Stimulated activated CD4-positive, alpha-beta T cell treated with anti-CD3 and anti-CD28 coated beads, Interleukin-4, amount 100 ng/mL, for 1 hour (primary cell): ENCODE measurements around the gene BNIP3.
"Not testable (repeated sequence)": the region's sequence is repeated elsewhere in the genome, so short reads cannot be mapped to it uniquely, and the experiment has no call there.

Experiments used
- DNase-seq: peaks from one replicate; pipeline ENCODE4 v3.0.0-alpha.2; 2020

The BNIP3 gene

GRCh38 chr10:131928248-131929095, 53.3 kb downstream of the BNIP3 start:
- peak; percentile 60 for DNase-seq

- no peak for DNase-seq
Measured at GRCh38 chr10:131926743-131927595, 54.8 kb downstream of the BNIP3 start.

GRCh38 chr10:131926253-131926652, 55.5 kb downstream of the BNIP3 start:
- DNase-seq = no peak

GRCh38 chr10:131925716-131926115, 56.0 kb downstream of the BNIP3 start:
- DNase-seq = no peak

DNA sequence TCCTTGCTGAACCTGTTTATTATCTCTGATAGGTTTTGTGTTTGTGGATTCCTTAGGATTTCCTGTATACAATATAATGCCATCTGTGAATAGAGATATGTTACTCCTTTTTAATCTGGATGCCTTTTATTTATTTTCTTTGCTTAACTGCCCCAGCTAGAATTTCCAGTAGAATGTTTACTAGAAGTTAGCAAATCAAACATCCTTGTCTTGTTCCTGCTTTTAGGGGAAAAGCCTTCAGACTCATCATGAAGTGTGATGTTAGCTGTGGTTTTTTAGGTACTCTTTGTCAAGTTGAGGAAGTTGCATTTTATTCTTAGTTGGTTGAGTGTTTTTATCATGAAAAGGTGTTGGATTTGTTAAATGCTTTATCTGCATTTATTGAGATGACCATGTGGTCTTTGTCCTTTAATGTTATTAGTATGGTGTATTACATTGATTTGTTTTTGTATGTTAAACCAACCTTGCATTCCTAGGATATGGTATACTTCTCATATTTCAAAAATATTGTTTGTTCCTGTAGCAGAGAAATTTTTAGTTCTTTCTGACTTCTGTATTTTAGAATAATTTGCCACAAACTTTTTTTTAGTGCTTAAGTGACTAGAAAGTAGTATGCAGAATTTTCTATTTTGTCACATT, 56.6 kb downstream of the BNIP3 start:
- DNase-seq = no peak

DNA sequence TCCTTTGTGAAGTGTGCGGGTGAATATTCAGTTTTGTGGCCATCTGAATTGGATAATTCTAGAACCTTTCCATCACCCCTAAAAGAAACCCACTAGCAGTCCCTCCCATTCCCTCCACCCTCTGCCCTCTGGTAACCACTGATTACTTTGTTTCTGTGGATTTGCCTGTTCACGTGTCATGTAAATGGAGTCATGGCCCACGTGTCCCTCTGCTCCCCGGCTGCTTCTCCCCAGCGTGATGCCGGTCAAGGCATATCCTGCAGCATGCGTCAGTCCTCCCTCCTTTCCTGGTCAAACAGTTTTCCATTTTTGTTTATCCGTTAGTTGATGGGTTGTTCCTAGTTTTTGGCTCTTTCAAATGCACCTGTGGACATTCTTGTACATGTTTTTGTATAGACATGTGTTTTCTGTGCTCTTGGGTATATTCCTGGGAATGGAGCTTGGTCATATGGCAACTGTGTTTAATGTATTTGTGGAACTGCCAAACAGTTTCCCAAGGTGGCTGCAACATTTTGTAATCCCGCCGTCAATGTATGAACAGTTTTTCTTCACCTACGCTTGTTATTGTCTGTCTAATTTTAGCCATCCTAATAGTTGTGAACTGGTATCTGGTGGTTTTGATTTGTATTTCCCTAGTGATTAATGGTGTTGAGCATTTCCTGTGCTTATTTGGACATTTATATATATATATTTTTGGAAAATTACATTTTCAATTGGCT, 58.5 kb downstream of the BNIP3 start:
- DNase-seq = no peak

GRCh38 chr10:131921184-131921583, 60.5 kb downstream of the BNIP3 start:
- no peak for DNase-seq

DNA sequence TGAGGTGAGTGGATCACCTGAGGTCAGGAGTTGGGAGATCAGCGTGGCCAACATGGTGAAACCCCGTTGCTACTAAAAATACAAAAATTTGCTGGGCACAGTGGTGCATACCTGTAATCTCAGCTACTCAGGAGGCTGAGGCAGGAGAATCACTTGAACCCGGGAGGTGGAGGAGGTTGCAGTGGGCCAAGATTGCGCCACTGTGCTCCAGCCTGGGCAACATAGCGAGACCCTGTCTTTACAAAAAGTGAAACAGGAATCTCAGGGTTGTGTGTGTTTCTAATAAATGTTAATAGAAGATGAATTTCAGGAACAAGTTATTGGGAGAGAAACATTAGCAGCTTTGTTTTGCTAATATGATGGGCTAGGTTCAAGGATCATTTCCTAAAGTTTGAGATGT, 61.0 kb downstream of the BNIP3 start:
- DNase-seq = no peak

GRCh38 chr10:131920151-131920550, 61.6 kb downstream of the BNIP3 start:
- DNase-seq = no peak

DNA sequence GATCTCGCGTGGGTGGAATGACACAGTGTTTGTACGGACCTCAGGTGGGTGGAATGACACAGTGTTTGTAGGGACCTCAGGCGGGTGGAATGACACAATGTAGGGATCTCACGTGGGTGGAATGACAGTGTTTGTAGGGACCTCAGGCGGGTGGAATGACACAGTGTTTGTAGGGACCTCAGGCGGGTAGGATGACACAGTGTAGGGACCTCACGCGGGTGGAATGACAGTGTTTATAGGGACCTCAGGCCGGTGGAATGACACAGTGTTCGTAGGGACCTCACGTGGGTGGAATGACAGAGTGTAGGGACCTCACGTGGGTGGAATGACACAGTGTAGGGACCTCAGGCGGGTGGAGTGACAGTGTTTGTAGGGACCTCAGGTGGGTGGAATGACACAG, 62.3 kb downstream of the BNIP3 start:
- not testable (repeated sequence) for DNase-seq
